ENCODE data around the gene PPP2R2C. TPM values are rescaled to one million over a fixed set of nuclear protein-coding genes. Genes with fewer than 3 reads are reported as not detected.

The PPP2R2C gene
- polyA plus RNA-seq, 1 of the 3 experiments (the other 2 are of a cell fraction) = 0.21 TPM

DNA sequence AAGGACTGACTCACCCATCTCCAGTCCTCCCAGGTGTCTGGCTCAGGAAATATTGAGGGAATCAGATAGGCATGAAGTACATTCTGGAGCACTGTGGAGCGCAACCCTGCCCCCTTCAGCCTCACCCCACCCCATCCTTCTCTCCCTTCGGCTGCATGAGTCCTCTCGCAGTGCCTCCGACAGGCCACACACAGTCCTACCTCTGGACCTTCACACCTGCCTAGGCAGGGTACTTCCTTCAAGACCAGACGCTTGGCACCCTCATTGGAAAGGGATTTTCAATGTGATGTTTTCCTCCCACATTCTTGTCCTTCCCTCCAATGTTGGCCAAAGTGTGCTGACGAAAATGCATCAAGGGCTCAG lies 26.8 kb upstream of the PPP2R2C start:
- CTCF ChIA-PET = interaction anchor here (1.8 to 3.6 kb wide), 2 partner anchors 26 to 47 kb away, joined by 4 to 11 read pairs; no protein-coding TSS in a partner anchor
- H3K27ac ChIP-seq (ENCODE audit: low read depth in 2 of 2, low read length in 1 of 2) = no peak overlapping the region
- no peak overlapping the region for H3K4me2 ChIP-seq
- H3K79me2 ChIP-seq (ENCODE audit: insufficient read depth) = no peaks in the 10 kb centered on the region
- POLR2A ChIA-PET = no interaction called here
- H3K9me2 ChIP-seq = no peaks in the 10 kb centered on the region
- no peak overlapping the region for H3K4me3 ChIP-seq (ENCODE audit: low read depth in 2 of 2, low read length in 1 of 2)
- H3K27me3 ChIP-seq (ENCODE audit: insufficient read depth) = no peaks in the 10 kb centered on the region
- 0 out of 2 replicates have a peak, but pooled peaks cover under 1% of the 10 kb centered on the region for H3K9me3 ChIP-seq
- no peak for DNase-seq
- WGBS (ENCODE audit: low lambda C conversion rate) = 33% methylated on average over 2 of the region's 6 CpGs
- H3K36me3 ChIP-seq (replicated peaks in 1 of 2; ENCODE audit: control insufficient read depth in 1 of 2, insufficient read depth in 2 of 2, low read length in 1 of 2) = no peaks in the 10 kb centered on the region
- H3K4me1 ChIP-seq (ENCODE audit: control insufficient read depth in 1 of 2, insufficient read depth in 2 of 2, low read depth in 1 of 2, low read length in 1 of 2) = no peaks in the 10 kb centered on the region; a peak in 1 of 4 replicates
- TF ChIP-seq REST (IDR thresholded peaks at IDR 0.05; ENCODE audit: low read depth, low read length) = no peak
- H3F3A ChIP-seq (replicated peaks; ENCODE audit: insufficient read depth) = no peaks in the 10 kb centered on the region
- no peaks in the 10 kb centered on the region for H4K20me1 ChIP-seq (ENCODE audit: insufficient read depth)
- no peak overlapping the region for H3K9ac ChIP-seq
- H2AFZ ChIP-seq (ENCODE audit: low read depth) = no peak overlapping the region

GRCh38 chr4:6498511-6499237 lies 26.3 kb upstream of the PPP2R2C start:
- Histone ChIP-seq H3K79me2 (ENCODE audit: insufficient read depth) (no peaks in the 10 kb centered on the region), H3K9ac (no peak overlapping the region), H3K4me2 (no peak overlapping the region), H2AFZ (ENCODE audit: low read depth) (no peak overlapping the region), H3F3A (replicated peaks; ENCODE audit: insufficient read depth) (no peaks in the 10 kb centered on the region), H3K36me3 (replicated peaks in 1 of 2; ENCODE audit: control insufficient read depth in 1 of 2, insufficient read depth in 2 of 2, low read length in 1 of 2) (no peaks in the 10 kb centered on the region), H3K9me2 (no peaks in the 10 kb centered on the region), H3K27ac (ENCODE audit: low read depth in 2 of 2, low read length in 1 of 2) (no peak overlapping the region), H3K4me1 (ENCODE audit: control insufficient read depth in 1 of 2, insufficient read depth in 2 of 2, low read depth in 1 of 2, low read length in 1 of 2) (no peaks in the 10 kb centered on the region; a peak in 1 of 4 replicates), H3K4me3 (ENCODE audit: low read depth in 2 of 2, low read length in 1 of 2) (no peak overlapping the region), H3K27me3 (ENCODE audit: insufficient read depth) (no peaks in the 10 kb centered on the region), H3K9me3 (no peaks in the 10 kb centered on the region), H4K20me1 (ENCODE audit: insufficient read depth) (no peaks in the 10 kb centered on the region)
- CTCF ChIA-PET = interaction anchor here (3.6 kb wide), 1 partner anchor 48 kb away, joined by 11 read pairs; no protein-coding TSS in a partner anchor
- WGBS (ENCODE audit: low lambda C conversion rate) = 20% methylated on average over 9 of the region's 11 CpGs
- POLR2A ChIA-PET = no interaction called here
- TF ChIP-seq JUND (IDR thresholded peaks at IDR 0.05) (no peak), FOSL2 (IDR thresholded peaks at IDR 0.05; ENCODE audit: borderline replicate concordance, low read depth) (no peak), RFX5 (IDR thresholded peaks at IDR 0.05; ENCODE audit: low read length) (no peak), RCOR1 (IDR thresholded peaks at IDR 0.05; ENCODE audit: low read length) (no peak)
- DNase-seq = no peak

DNA sequence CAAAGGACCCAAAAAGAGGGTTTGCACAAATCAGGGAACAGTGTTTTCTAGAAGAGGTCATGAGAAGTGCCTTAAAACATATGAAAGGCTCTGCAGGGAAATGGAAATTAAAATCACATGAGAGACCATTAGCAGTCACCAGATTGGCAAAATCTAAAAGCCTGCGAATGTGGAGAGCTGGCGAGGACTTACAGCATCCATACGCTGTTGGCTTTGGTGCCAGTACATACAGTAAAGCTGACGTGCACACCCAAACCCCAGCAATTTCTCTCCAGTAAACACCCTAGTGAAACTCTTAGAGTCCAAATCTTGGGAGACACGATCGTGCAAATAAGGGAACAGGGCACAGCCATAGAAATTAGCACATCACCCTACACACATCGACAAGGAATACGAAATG lies 25.4 kb upstream of the PPP2R2C start:
- Histone ChIP-seq H3K9ac (no peak overlapping the region), H2AFZ (ENCODE audit: low read depth) (no peak overlapping the region), H3K27ac (ENCODE audit: low read depth in 2 of 2, low read length in 1 of 2) (no peak overlapping the region), H3K27me3 (ENCODE audit: insufficient read depth) (no peaks in the 10 kb centered on the region), H4K20me1 (ENCODE audit: insufficient read depth) (no peaks in the 10 kb centered on the region), H3K4me3 (ENCODE audit: low read depth in 2 of 2, low read length in 1 of 2) (no peak overlapping the region), H3K4me1 (ENCODE audit: control insufficient read depth in 1 of 2, insufficient read depth in 2 of 2, low read depth in 1 of 2, low read length in 1 of 2) (no peaks in the 10 kb centered on the region; a peak in 1 of 4 replicates), H3F3A (replicated peaks; ENCODE audit: insufficient read depth) (no peaks in the 10 kb centered on the region), H3K79me2 (ENCODE audit: insufficient read depth) (no peaks in the 10 kb centered on the region), H3K36me3 (replicated peaks in 1 of 2; ENCODE audit: control insufficient read depth in 1 of 2, insufficient read depth in 2 of 2, low read length in 1 of 2) (no peaks in the 10 kb centered on the region), H3K4me2 (no peak overlapping the region), H3K9me3 (no peaks in the 10 kb centered on the region), H3K9me2 (no peaks in the 10 kb centered on the region)
- WGBS (ENCODE audit: low lambda C conversion rate) = 51% methylated on average over 8 of the region's 8 CpGs
- CTCF ChIA-PET = interaction anchor here (1.2 kb wide), 1 partner anchor 247 kb away, joined by 7 read pairs; no protein-coding TSS in a partner anchor
- POLR2A ChIA-PET = no interaction called here
- no peak for DNase-seq
- TF ChIP-seq, protein P1, sequence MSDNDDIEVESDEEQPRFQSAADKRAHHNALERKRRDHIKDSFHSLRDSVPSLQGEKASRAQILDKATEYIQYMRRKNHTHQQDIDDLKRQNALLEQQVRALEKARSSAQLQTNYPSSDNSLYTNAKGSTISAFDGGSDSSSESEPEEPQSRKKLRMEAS (IDR thresholded peaks at IDR 0.05; ENCODE audit: low read depth) = no peak
- TF ChIP-seq TAF1 (IDR thresholded peaks at IDR 0.05; ENCODE audit: borderline replicate concordance, low read depth, low read length) (no peak), REST (IDR thresholded peaks at IDR 0.05; ENCODE audit: low read depth, low read length) (no peak), EZH2phosphoT487 (IDR thresholded peaks at IDR 0.05; ENCODE audit: borderline replicate concordance, low read depth) (no peak), YY1 (IDR thresholded peaks at IDR 0.05; ENCODE audit: low read depth) (no peak), FOXJ3 (CRISPR knock-in tag; IDR thresholded peaks at IDR 0.05) (no peak), RFX5 (IDR thresholded peaks at IDR 0.05; ENCODE audit: low read length) (no peak)

Measured in SK-N-SH (cell line).